GM11168 (cell line): ENCODE data around the gene TUSC7.

Experiments
- in situ Hi-C: fragments of 300-500 bp; cut with MboI; formaldehyde crosslinking; loops from one replicate; pipeline ENCODE4 v1.12.0; 2022; ENCODE audit warnings: low sequenced_read_pairs; ENCODE audit not compliant: unreplicated experiment

The TUSC7 gene

GRCh38 chr3:116709479-116709878 is at the start of gene TUSC7:
TUSC7 (plus strand) TSS chr3:116709779.
- in situ Hi-C loops = no loop called here

GRCh38 chr3:116661196-116661595 is 48.4 kb upstream of the TUSC7 start:
- in situ Hi-C loops = no loop called here

- in situ Hi-C loops = no loop called here
These were observed 46.1 kb upstream of the TUSC7 start for GRCh38 chr3:116663161-116664110.

- in situ Hi-C loops = no loop called here
These were observed 42.3 kb upstream of the TUSC7 start for GRCh38 chr3:116667324-116667723.

GRCh38 chr3:116667791-116668190 is 41.8 kb upstream of the TUSC7 start:
- in situ Hi-C loops = no loop called here

- in situ Hi-C loops = no loop called here
These were observed 40.0 kb upstream of the TUSC7 start for GRCh38 chr3:116669576-116669975.

GRCh38 chr3:116671151-116671550 is 38.4 kb upstream of the TUSC7 start:
- in situ Hi-C loops = no loop called here

- in situ Hi-C loops = no loop called here
These were observed 30.7 kb upstream of the TUSC7 start for GRCh38 chr3:116678853-116679252.

- in situ Hi-C loops = no loop called here
These were observed 18.5 kb upstream of the TUSC7 start for GRCh38 chr3:116691041-116691440.

- in situ Hi-C loops = no loop called here
These were observed 8.5 kb upstream of the TUSC7 start for GRCh38 chr3:116701070-116701469.

GRCh38 chr3:116702334-116702733 is 7.2 kb upstream of the TUSC7 start:
- in situ Hi-C loops = no loop called here

- in situ Hi-C loops = no loop called here
These were observed 2.0 kb upstream of the TUSC7 start for GRCh38 chr3:116707531-116707930.

- in situ Hi-C loops = no loop called here
These were observed 6.9 kb downstream of the TUSC7 start for GRCh38 chr3:116716490-116716889.

GRCh38 chr3:116717566-116717965 is 8.0 kb downstream of the TUSC7 start:
- in situ Hi-C loops = no loop called here

- in situ Hi-C loops = no loop called here
These were observed 18.9 kb downstream of the TUSC7 start for GRCh38 chr3:116728454-116728853.

GRCh38 chr3:116734243-116734642 is 24.7 kb downstream of the TUSC7 start:
- in situ Hi-C loops = no loop called here

GRCh38 chr3:116739678-116740077 is 30.1 kb downstream of the TUSC7 start:
- in situ Hi-C loops = no loop called here

GRCh38 chr3:116740293-116740692 is 30.7 kb downstream of the TUSC7 start:
- in situ Hi-C loops = no loop called here

GRCh38 chr3:116741467-116741866 is 31.9 kb downstream of the TUSC7 start:
- in situ Hi-C loops = no loop called here

GRCh38 chr3:116743062-116743461 is 33.5 kb downstream of the TUSC7 start:
- in situ Hi-C loops = no loop called here

- in situ Hi-C loops = no loop called here
These were observed 39.8 kb downstream of the TUSC7 start for GRCh38 chr3:116749388-116749787.

- in situ Hi-C loops = loop anchor here (25.0 kb wide), 1 partner anchor 620 kb away; no protein-coding TSS in a partner anchor
These were observed 47.7 kb downstream of the TUSC7 start for GRCh38 chr3:116757315-116757714.
